D721Med (cell line): ENCODE measurements around the gene MXI1.

Experiments used
- DNase-seq: peaks from one replicate; pipeline ENCODE4 v3.0.0; 2011; ENCODE audit warnings: low spot score; ENCODE audit not compliant: insufficient read length
- FAIRE-seq: peaks from 2 replicates; lab custom pipeline; 2011; peaks lifted over from hg19 to GRCh38; lab: Jason Lieb, UNC
- CTCF ChIP-seq: IDR thresholded peaks from 2 replicates; pipeline ENCODE4 v1.5.1; 2012; ENCODE audit warnings: mild to moderate bottlenecking, control low read depth; ENCODE audit not compliant: insufficient read depth; ENCODE audit errors: missing control alignments

MXI1 gene

GRCh38 chr10:110307805-110308204 is 100.4 kb downstream of the MXI1 start:
- FAIRE-seq = no peak
- no peak for DNase-seq
- no peak for TF ChIP-seq CTCF

GRCh38 chr10:110310741-110311140 is 103.3 kb downstream of the MXI1 start:
- no peak for TF ChIP-seq CTCF
- no peak for DNase-seq
- no peak for FAIRE-seq

GRCh38 chr10:110311357-110311949 is 104.0 kb downstream of the MXI1 start:
- FAIRE-seq (no peak), DNase-seq (no peak)
- peak; percentile 63 for TF ChIP-seq CTCF

- TF ChIP-seq CTCF = no peak
- no peak for FAIRE-seq
- no peak for DNase-seq
Observed at GRCh38 chr10:110312206-110312605, 104.8 kb downstream of the MXI1 start.

- TF ChIP-seq CTCF = no peak
- no peak for FAIRE-seq
- DNase-seq = no peak
Observed at GRCh38 chr10:110313674-110314073, 106.3 kb downstream of the MXI1 start.

GRCh38 chr10:110317866-110318850 is 110.8 kb downstream of the MXI1 start:
- no peak for FAIRE-seq
- TF ChIP-seq CTCF = no peak
- DNase-seq = no peak
